ENCODE measurements around the gene MRPL54.
"Not testable (repeated sequence)": the region's sequence is repeated elsewhere in the genome, so short reads cannot be mapped to it uniquely, and the experiment has no call there.

Gene MRPL54

DNA sequence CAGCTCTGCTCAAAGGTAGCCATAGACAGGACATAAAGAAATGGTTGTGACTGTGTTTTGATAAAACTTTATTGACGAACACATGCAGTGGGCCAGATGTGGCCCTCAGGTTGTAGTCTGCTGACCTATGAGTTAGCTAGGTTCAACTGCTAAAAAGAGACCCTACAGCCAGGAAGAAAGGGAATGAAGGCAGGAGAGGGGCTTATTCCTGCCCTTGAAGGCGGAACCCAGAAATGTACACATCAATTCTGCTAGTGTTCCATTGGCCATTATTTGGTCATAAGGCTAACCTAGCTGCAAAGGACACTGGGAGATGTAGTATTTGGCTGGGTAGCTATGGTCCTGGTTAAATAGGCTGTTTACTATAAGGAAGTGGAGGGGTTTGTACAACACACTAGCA, 19.0 kb upstream of the MRPL54 start:
- peak; percentile 65 for DNase-seq

DNA sequence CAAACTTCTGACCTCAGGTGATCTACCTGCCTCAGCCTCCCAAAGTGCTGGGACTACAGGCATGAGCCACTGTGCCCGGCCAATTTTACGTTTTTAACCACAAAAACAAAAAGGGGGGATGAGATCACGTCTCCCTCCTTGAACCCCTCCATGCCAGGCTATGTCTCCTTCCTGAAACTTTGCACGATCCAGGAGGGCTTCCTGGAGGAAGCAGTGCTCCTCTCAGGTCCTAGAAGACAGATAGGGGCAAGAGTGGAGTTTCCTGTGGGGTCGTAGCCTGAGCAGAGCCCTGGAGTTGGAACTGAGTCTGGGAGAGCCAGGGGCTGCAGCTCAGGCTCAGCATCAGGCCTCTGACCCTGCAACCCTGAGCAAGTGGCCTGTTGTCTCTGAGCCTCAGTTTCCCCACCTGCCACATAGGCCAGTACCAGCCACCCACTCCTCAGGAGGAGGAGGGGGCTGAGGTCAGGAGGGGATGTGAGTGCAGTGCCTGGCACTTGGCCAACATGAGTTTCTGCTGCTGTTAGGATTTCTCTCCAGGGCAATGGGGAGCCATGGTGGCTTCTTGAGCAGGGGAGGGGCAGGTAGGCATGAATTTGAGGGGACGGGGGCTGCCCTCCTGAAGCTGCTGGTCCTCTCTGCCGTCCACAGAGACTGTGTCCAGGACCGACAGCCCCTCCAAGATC, 17.0 kb upstream of the MRPL54 start:
- no peak for DNase-seq

DNA sequence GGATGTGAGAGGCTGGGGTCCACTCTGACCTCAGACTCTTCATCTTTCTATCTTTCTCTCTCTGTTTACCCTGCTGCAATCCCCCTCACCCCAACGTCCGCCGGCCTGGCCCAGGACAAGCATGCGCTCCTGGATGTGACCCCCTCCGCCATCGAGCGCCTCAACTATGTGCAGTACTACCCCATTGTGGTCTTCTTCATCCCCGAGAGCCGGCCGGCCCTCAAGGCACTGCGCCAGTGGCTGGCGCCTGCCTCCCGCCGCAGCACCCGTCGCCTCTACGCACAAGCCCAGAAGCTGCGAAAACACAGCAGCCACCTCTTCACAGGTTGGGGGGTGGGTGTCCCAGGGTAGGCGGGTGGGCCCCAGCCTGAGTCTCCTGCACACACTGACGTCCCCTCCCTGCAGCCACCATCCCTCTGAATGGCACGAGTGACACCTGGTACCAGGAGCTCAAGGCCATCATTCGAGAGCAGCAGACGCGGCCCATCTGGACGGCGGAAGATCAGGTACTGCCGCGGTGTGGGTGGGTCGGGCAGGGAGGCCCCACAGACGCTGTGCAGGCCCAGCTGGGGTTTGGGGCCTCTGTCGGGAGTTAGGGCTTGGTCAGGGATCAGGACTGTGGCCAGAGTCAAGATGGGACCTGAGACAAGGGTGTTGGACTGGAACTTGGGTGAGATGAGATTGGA, 16.0 kb upstream of the MRPL54 start:
- no peak for DNase-seq

GRCh38 chr19:3748965-3749364, 13.5 kb upstream of the MRPL54 start:
- DNase-seq: no peak

DNA sequence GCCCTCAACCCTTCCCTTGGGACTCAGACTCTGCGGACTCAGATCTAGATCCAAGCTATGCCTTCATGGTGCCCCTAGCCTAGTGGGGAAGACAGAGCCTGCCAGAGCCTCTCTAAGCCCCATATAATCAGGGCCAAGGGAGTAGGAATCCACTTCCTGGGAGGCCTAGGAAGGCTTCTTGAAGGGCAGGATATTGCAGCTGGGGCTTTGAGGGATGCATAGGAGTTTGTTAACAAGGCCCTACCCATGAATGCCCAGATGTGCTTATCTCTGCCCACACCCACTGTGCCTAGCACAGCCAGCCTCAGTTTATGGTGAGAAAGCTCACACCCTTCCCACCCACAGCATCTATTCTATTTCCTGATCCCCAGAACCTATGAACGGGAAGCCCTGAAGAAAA, 12.3 kb upstream of the MRPL54 start:
- no peak for DNase-seq

DNA sequence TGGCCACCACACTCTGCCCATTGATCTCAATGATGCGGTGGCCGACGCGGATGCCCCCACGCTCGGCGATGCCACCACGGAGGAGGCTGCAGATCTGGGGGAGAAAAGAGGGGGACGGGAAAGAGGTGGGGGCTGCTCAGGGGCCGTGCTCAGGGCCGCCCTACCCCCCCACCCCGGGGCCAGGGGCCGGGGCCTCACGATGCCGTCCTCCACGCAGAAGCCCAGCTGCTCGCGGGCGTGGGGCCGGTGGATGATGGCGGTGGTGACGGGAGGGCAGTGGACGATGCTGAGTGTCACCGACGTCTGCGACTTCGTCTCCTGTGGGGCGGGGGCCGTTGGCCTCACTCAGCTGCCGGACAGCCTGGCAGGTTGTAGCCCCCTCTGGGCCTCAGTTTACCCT, 11.2 kb upstream of the MRPL54 start:
- DNase-seq: no peak

- DNase-seq: no peak
These were observed 10.0 kb upstream of the MRPL54 start for GRCh38 chr19:3752492-3752891.

DNA sequence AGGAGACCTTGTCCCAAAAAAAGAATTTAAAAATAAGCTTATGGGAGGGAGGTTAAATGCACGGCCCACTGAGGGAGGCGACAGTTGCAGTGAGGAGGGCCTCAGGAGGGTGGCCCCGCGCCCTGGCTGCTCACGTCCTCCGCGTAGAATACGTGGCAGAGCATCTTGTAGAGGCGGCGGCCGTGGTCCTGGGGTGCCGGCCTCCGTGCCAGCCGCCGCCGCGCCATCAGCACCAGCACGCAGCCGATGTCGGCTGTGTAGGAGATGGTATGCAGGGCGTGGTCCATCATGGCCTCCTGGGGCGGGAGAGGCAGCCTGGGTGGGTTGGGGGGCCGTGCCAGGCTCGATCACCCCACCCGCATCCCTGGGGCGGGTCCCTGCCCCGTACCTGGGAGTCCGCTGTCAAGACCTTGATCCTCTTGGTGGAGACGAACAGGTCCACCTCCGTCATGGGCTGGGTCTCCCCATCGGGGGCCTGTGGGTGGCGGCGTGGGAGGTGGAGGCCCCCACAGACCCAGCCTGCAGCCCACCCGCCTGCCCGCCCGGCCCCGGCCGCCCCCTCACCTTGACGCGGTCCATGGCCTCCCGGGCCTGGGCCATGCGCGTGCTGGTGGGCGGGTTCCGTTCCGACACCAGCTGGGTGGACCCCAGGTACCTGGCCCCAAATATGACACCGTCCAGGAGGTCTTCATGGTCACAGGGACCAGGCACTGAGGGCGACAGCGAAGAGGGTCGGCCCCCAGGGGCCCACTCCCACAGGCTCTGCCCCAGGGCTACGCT, 8.7 kb upstream of the MRPL54 start:
- no peak for DNase-seq

DNA sequence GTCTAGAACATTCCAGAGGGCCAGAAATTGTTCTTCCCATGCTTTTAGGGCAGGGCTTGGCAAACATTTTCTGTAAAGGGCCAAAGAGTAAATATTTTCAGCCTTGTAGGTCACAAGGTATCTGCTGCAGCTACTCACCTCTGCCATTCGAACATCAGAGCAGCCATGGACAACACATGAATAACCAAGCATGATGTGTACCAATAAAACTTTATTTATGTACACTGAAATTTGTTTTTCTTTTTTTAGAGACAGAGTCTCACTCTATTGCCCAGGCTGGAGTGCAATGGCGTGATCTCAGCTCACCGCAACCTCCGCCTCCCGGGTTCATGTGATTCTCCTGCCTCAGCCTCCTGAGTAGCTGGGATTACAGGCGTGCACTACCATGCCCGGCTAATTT, 4.8 kb upstream of the MRPL54 start:
- DNase-seq: not testable (repeated sequence)

GRCh38 chr19:3758297-3758696, 4.2 kb upstream of the MRPL54 start:
- not testable (repeated sequence) for DNase-seq

GRCh38 chr19:3759482-3760254, 2.8 kb upstream of the MRPL54 start:
- no peak for DNase-seq

DNA sequence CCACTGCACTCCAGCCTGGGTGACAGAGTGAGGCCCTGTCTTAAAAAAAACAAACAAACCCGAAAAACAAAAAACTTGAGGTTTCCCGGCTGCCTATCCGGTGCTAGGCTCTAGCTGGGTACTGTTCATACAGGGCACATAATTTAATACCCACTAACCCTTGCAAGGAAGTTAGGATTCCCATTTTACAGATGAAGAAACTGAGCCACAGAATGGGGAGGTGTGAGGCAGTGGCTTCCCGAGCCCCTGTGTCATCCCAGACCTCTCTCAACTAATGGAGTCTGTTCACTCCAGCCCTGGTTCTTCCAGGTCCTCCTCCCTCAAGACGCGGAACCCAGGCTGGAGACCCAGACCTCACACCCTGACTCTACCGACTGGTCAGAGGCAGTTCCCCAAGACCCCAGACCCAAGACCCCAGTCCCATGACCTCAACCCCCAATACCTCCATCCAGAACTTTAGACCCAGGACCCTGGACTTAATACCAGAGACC, 1.6 kb upstream of the MRPL54 start:
- DNase-seq: peak; percentile 33

GRCh38 chr19:3761382-3762129, 926 bp upstream of the MRPL54 start, which contains the start of gene APBA3:
Gene APBA3 (minus strand): TSS chr19:3761692. CDS start chr19:3760264, 1,428 bp downstream.
- peak; percentile 92 for DNase-seq

DNA sequence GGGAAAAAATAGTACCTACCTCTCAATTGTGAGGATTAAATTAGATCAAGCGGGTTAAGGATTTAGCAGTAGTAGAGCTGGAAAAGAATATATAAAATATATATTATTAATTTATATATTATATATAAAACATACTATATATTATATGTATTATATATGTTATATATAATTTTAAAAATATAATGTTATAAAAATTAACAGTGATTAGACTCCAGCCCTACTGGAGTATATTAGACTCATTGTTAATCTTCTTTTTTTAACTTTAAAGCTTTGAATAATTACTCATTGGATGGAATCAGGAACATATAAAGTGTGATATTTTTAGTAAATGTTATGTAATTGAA, 380 bp upstream of the MRPL54 start:
- DNase-seq: no peak

GRCh38 chr19:3765121-3765520, 2.6 kb downstream of the MRPL54 start:
- DNase-seq: no peak

GRCh38 chr19:3765757-3766156, 3.3 kb downstream of the MRPL54 start:
- DNase-seq: not testable (repeated sequence)

DNA sequence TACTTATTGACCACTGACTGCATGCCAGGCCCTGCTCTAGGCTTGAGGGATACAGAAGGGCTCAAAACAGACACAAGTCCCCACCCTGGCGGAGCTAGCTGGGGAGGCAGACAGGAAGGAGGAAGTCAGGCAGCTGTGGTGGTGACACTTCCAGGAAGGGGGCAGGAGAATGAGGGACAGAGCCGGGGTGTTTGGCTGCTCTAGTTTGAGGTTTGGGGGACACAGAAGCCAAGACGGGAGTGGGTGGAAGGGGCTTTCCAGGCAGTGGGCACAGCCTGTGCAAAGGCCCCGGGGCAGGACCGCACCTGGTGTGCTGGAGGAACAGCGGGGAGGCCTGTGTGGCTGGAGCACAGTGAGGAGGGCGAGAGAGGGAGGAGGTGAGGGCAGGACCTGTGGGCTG, 4.0 kb downstream of the MRPL54 start:
- no peak for DNase-seq

GRCh38 chr19:3767050-3767449, 4.6 kb downstream of the MRPL54 start:
- no peak for DNase-seq

- DNase-seq: no peak
These were observed 5.7 kb downstream of the MRPL54 start for GRCh38 chr19:3768015-3768747.

DNA sequence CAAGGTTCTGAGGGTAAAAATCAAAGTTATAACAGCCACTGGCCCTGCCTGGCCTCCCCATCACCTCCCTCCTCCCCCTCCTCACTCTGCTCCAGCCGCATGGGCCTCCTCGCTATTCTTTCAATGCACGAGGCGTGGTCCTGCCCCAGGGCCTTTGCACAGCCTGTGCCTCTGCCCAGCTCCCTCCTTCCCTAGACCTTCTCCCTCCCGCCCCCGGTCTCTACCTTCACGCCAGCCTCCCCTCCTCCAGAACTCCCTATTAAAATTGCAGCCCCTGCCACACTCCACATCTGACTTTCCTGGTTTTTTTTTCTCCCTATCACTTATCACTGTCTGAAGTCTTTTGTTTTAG, 6.2 kb downstream of the MRPL54 start:
- no peak for DNase-seq

GRCh38 chr19:3769494-3769893, 7.0 kb downstream of the MRPL54 start:
- no peak for DNase-seq

Measured in OCI-M1 (cell line).